Measurements from ENCODE around the gene ZNF268. TPM values are rescaled to one million over a fixed set of nuclear protein-coding genes. Genes with fewer than 3 reads are reported as not detected.

Gene ZNF268
- total RNA-seq, 1 experiment from 2014 or later, result 38.2 TPM

DNA sequence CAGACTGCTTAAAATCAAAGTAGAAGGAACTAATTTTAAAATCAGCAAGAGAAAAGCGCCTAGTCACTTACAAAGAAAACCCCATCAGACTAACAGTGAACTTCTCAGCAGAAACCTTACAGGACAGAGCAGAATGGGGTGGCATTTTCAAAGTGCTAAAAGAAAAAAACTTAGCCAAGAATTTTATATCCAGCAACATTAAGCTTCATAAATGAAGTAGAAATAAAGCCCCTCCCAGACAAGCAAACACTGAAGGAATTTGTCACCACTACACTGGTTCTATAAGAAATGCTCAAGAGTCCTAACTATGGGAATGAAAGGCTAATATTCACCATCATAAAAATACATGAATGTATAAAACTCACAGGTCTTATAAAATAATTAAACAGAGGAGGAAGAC lies 6.4 kb upstream of the ZNF268 start:
- H3K4me2 ChIP-seq (ENCODE audit: insufficient read depth, insufficient read length, low read length), result no peak overlapping the region
- no peak overlapping the region for H3K27ac ChIP-seq (ENCODE audit: insufficient read length, low read depth, low read length)
- H2BK120ac ChIP-seq (ENCODE audit: low read depth, low read length, poor library complexity, severe bottlenecking), result no peak overlapping the region
- peaks cover 84 to 92% of the 10 kb centered on the region in 2 experiments for H3K9me3 Mint-ChIP-seq
- no peak overlapping the region for H3K27ac Mint-ChIP-seq
- H3K36me3 Mint-ChIP-seq (ENCODE audit: insufficient read depth in 1 of 3, low read depth in 3 of 3), result peaks cover 14 to 33% (median 15%) of the 10 kb centered on the region in 3 experiments; a peak in 6 of 7 replicates
- H2BK5ac ChIP-seq (ENCODE audit: insufficient read length, low read length), result no peak overlapping the region
- no peak for DNase-seq
- no peak overlapping the region for H2AK5ac ChIP-seq (ENCODE audit: insufficient read length, low read length)
- H3K23me2 ChIP-seq (ENCODE audit: insufficient read length, low read depth, low read length, poor library complexity, severe bottlenecking), result no peaks in the 10 kb centered on the region
- no peak overlapping the region for H3K4me3 Mint-ChIP-seq
- H3K9ac ChIP-seq (ENCODE audit: extremely low read depth, insufficient read length, low read length), result no peak overlapping the region
- no peak overlapping the region for H2BK12ac ChIP-seq (ENCODE audit: insufficient read length, low read depth, low read length)
- H3K18ac ChIP-seq (ENCODE audit: insufficient read length, low read depth, low read length), result no peak overlapping the region
- no peak overlapping the region for H3K14ac ChIP-seq (ENCODE audit: insufficient read depth, low read length)
- no peaks in the 10 kb centered on the region for H3K79me2 ChIP-seq (ENCODE audit: insufficient read depth, low read length)
- TF ChIP-seq, protein P1, sequence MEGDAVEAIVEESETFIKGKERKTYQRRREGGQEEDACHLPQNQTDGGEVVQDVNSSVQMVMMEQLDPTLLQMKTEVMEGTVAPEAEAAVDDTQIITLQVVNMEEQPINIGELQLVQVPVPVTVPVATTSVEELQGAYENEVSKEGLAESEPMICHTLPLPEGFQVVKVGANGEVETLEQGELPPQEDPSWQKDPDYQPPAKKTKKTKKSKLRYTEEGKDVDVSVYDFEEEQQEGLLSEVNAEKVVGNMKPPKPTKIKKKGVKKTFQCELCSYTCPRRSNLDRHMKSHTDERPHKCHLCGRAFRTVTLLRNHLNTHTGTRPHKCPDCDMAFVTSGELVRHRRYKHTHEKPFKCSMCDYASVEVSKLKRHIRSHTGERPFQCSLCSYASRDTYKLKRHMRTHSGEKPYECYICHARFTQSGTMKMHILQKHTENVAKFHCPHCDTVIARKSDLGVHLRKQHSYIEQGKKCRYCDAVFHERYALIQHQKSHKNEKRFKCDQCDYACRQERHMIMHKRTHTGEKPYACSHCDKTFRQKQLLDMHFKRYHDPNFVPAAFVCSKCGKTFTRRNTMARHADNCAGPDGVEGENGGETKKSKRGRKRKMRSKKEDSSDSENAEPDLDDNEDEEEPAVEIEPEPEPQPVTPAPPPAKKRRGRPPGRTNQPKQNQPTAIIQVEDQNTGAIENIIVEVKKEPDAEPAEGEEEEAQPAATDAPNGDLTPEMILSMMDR (conservative IDR thresholded peaks at IDR 0.05), result no peak
- H2BK20ac ChIP-seq (ENCODE audit: low read depth, low read length, poor library complexity, severe bottlenecking), result no peak overlapping the region
- no peak overlapping the region for H3T11ph ChIP-seq (ENCODE audit: low read length)
- H4K20me1 ChIP-seq (ENCODE audit: control insufficient read depth, insufficient read depth, insufficient read length), result no peaks in the 10 kb centered on the region
- H2AFZ ChIP-seq (ENCODE audit: low read length), result no peak overlapping the region
- no peak overlapping the region for H4K5ac ChIP-seq (ENCODE audit: insufficient read length, low read depth, low read length)
- no peaks in the 10 kb centered on the region for H3K4me1 ChIP-seq (ENCODE audit: insufficient read depth, low read length)
- no peaks in the 10 kb centered on the region for H3K27me3 ChIP-seq (ENCODE audit: insufficient read depth, low read length)
- H2BK15ac ChIP-seq (ENCODE audit: low read depth, low read length), result no peak overlapping the region
- WGBS (ENCODE audit: extremely low coverage, insufficient read length, low lambda C conversion rate), result no CpG with 5 or more reads among the region's 1 CpG
- H3K23ac ChIP-seq (ENCODE audit: insufficient read length, low read depth, low read length), result no peak overlapping the region
- H3K4me1 Mint-ChIP-seq, result no peaks in the 10 kb centered on the region
- H3K56ac ChIP-seq (ENCODE audit: insufficient read length, low read depth, low read length), result no peak overlapping the region
- no peaks in the 10 kb centered on the region for H3K79me1 ChIP-seq (ENCODE audit: insufficient read depth, low read depth, low read length, poor library complexity, severe bottlenecking)
- no peak overlapping the region for H3K4ac ChIP-seq (ENCODE audit: low read depth, low read length)
- peaks cover 2% of the 10 kb centered on the region; the same call in 1 of the 2 replicates for H3K27me3 Mint-ChIP-seq (ENCODE audit: low read depth)
- peaks cover 47% of the 10 kb centered on the region for H3K9me3 ChIP-seq (ENCODE audit: control insufficient read depth, low read depth, low read length)
- no peak overlapping the region for H4K91ac ChIP-seq (ENCODE audit: insufficient read length, low read depth, low read length)
- H4K8ac ChIP-seq (replicated peaks; ENCODE audit: insufficient read length, low read depth, low read length), result no peak overlapping the region
